Ecto neural progenitor cell (in vitro differentiated cells): ENCODE data around the gene MCEMP1.
A peak's percentile ranks its signal among the peaks of the same experiment; 100 is the strongest.
"Not testable (repeated sequence)": the region's sequence is repeated elsewhere in the genome, so short reads cannot be mapped to it uniquely, and the experiment has no call there.

Experiments used
- DNase-seq: peaks from one replicate; pipeline ENCODE4 v3.0.0-alpha.2; 2018; ENCODE audit warnings: low spot score

MCEMP1 gene

GRCh38 chr19:7643629-7644549 lies 33.0 kb upstream of the MCEMP1 start:
- DNase-seq, result not testable (repeated sequence)

GRCh38 chr19:7644550-7644877 lies 32.4 kb upstream of the MCEMP1 start:
- no peak for DNase-seq

GRCh38 chr19:7645163-7645562 lies 31.7 kb upstream of the MCEMP1 start:
- no peak for DNase-seq

GRCh38 chr19:7645656-7646425 lies 31.0 kb upstream of the MCEMP1 start:
- no peak for DNase-seq

- DNase-seq, result no peak
Measured at GRCh38 chr19:7646426-7646700, 30.5 kb upstream of the MCEMP1 start.

GRCh38 chr19:7647156-7647555 lies 29.7 kb upstream of the MCEMP1 start:
- no peak for DNase-seq

- no peak for DNase-seq
Measured at GRCh38 chr19:7648265-7649014, 28.4 kb upstream of the MCEMP1 start.

- DNase-seq, result no peak
Measured at GRCh38 chr19:7650148-7650547, 26.7 kb upstream of the MCEMP1 start.

GRCh38 chr19:7652061-7652641 lies 24.7 kb upstream of the MCEMP1 start:
- peak; percentile 93 for DNase-seq

- DNase-seq, result no peak
Measured at GRCh38 chr19:7654401-7654800, 22.5 kb upstream of the MCEMP1 start.

GRCh38 chr19:7655581-7655980 lies 21.3 kb upstream of the MCEMP1 start:
- no peak for DNase-seq

GRCh38 chr19:7657131-7657751 lies 19.6 kb upstream of the MCEMP1 start:
- no peak for DNase-seq

- DNase-seq, result no peak
Measured at GRCh38 chr19:7658219-7658686, 18.6 kb upstream of the MCEMP1 start.

- DNase-seq, result no peak
Measured at GRCh38 chr19:7661744-7662538, 14.9 kb upstream of the MCEMP1 start.

GRCh38 chr19:7662657-7663056 lies 14.2 kb upstream of the MCEMP1 start:
- no peak for DNase-seq

GRCh38 chr19:7663706-7664105 lies 13.2 kb upstream of the MCEMP1 start:
- no peak for DNase-seq

- no peak for DNase-seq
Measured at GRCh38 chr19:7665076-7665475, 11.8 kb upstream of the MCEMP1 start.

- no peak for DNase-seq
Measured at GRCh38 chr19:7668842-7669241, 8.0 kb upstream of the MCEMP1 start, which contains the start of gene RETN. Gene RETN (plus strand): TSS chr19:7669049. CDS start chr19:7669327, 278 bp downstream.

GRCh38 chr19:7669641-7670040 lies 7.2 kb upstream of the MCEMP1 start:
- DNase-seq, result no peak

GRCh38 chr19:7670150-7670783 lies 6.6 kb upstream of the MCEMP1 start:
- DNase-seq, result no peak
